Heart right ventricle (tissue), 16 donors: ENCODE measurements around the gene EFHB. TPM values are rescaled to one million over a fixed set of nuclear protein-coding genes. Genes with fewer than 3 reads are reported as not detected.

Experiments
- ATAC-seq, 8 donors: fragments of 200-7000 bp; cut with Tn5 transposase; one replicate each; pipeline ENCODE4 v1.9.1; 2020; ENCODE audit warnings: mild to moderate bottlenecking in 8 of 8, moderate library complexity in 8 of 8, moderate number of reproducible peaks in 1 of 8
- DNase-seq, 2 donors: peaks; one replicate each; pipeline ENCODE4 v3.0.0-alpha.2; 2020
- H3K27ac ChIP-seq, 10 donors: fragments of 200-600 bp; sonication (generic) in 2 of 10; one replicate each; pipeline versions ENCODE4 v1.5.0 to v1.8.0; 2020 to 2022; ENCODE audit warnings: mild to moderate bottlenecking in 3 of 10
- H3K27me3 ChIP-seq, 7 donors: fragments of 200-600 bp; one replicate each; pipeline ENCODE4 v1.8.0; 2021 to 2022; ENCODE audit warnings: mild to moderate bottlenecking in 2 of 7
- H3K36me3 ChIP-seq, 9 donors: fragments of 200-600 bp; sonication (generic) in 1 of 9; one replicate each; pipeline versions ENCODE4 v1.5.0 to v1.8.0; 2020 to 2022; ENCODE audit warnings: mild to moderate bottlenecking in 2 of 9
- H3K4me1 ChIP-seq, 9 donors: fragments of 200-600 bp; sonication (generic) in 1 of 9; one replicate each; pipeline versions ENCODE4 v1.5.0 to v1.8.0; 2020 to 2022; ENCODE audit warnings: mild to moderate bottlenecking in 4 of 9
- H3K4me3 ChIP-seq, 10 donors: fragments of 200-600 bp; sonication (generic) in 2 of 10; one replicate each; pipeline versions ENCODE4 v1.5.0 to v1.8.0; 2020 to 2022; ENCODE audit warnings: mild to moderate bottlenecking in 7 of 10, moderate library complexity in 2 of 10
- H3K9me3 ChIP-seq, 11 donors: fragments of 200-600 bp in 10 of 11; sonication (generic) in 2 of 11; one replicate each; pipeline versions ENCODE4 v1.5.0 to v1.8.0; 2013 to 2022; ENCODE audit warnings: mild to moderate bottlenecking in 2 of 11, control low read depth in 1 of 11, moderate library complexity in 1 of 11
- CTCF ChIP-seq, 9 donors: fragments of 200-600 bp; sonication (generic) in 2 of 9; IDR thresholded peaks; one replicate each; pipeline versions ENCODE4 v1.5.0 to v1.8.0; 2021 to 2022; ENCODE audit warnings: antibody characterized with exemption in 9 of 9, mild to moderate bottlenecking in 5 of 9, moderate library complexity in 1 of 9
- WGBS, 2 donors: extraction: QIAGEN DNeasy Blood & Tissue Kit; methylation state at CpG; one replicate each; pipeline ENCODE4 v1.1.7; 2013; ENCODE audit warnings: inconsistent platforms in 1 of 2; 5-methylcytosine and 5-hydroxymethylcytosine counted together
- intact Hi-C, 10 donors: fragments of 100-400 bp; cut with DNase I; formaldehyde crosslinking; loops; one replicate each; pipeline versions ENCODE4 v1.11.1 to v1.14.2; 2022
- polyA plus RNA-seq, 2 donors: library from polyadenylated mRNA; stranded (reverse); fragments of 200-250 nt; gene quantifications; one replicate each; pipeline ENCODE4 v1.2.3, GENCODE V29; 2013
- total RNA-seq, 10 donors: library from RNA; stranded (reverse); fragmentation: NEBNext Ultra II Directional in 3 of 10; extraction: Animal tissue kit (Norgen Biotek cat#: 25700) in 3 of 10; gene quantifications; one replicate each; pipeline versions ENCODE4 v1.2.1 to v1.2.4, GENCODE V29; 2021 to 2023
- donor health status: Arrhythmogenic right ventricular cardiomyopathy.
- donor health status: ischemic (EF 13 %, LVEDD 7.1; RV severe dilation, severe dysfunction).
- donor health status: healthy with polysubstance abuse.
- donor health status: DM: no; HTN: yes; CAD: no.
- donor health status: DM: no; HTN: no; CAD: no.
- donor health status: ischemic (EF 25% LVEDD 6.9; RV normal size, moderate dysfunction).
- donor health status: ischemic (EF 25% LVEDD 5.7; RV mildly dilated, moderate dysfunction).
- donor health status: healthy.
- donor health status: DM: yes; HTN: yes; CAD: no.
- donor health status: Ischemic cardiomyopathy.
- donor health status: ischemic (EF 35%, LVEDD 5.7; RV mildly dilated, moderate dysfunction).
- donor health status: nonischemic (EF 11% LVEDD 7.7; RV severe dilation, severe dysfunction).
- donor health status: DM: yes; HTN: yes; CAD: no.
- donor health status: PGD.
- donor health status: ischemic (EF 29% LVEDD 5.4; RV normal size, mild dysfunction).
- donor health status: nonischemic (EF 23%, LVEDD 6.1; RV moderate dilation, normal function).

The EFHB gene
- total and polyA plus RNA-seq, 12 donors, result 0.19 to 1.6 (median 0.64) TPM; not detected in 2

GRCh38 chr3:19931767-19932188 is 2.2 kb downstream of the EFHB start:
- peaks cover 0 to 21% (median 0%) of the 10 kb centered on the region in 9 donors for H3K4me1 ChIP-seq
- intact Hi-C loops, result no loop called here
- WGBS, 2 donors, result 81 to 84% methylated on average over 1 of the region's 1 CpG
- no peak for ATAC-seq
- DNase-seq, result no peak
- peaks cover 0 to 11% (median 4%) of the 10 kb centered on the region in 7 donors for H3K27me3 ChIP-seq
- peak overlapping the region in 1 of 10 donors; percentile 74 for H3K27ac ChIP-seq
- no peaks in the 10 kb centered on the region for H3K9me3 ChIP-seq
- TF ChIP-seq CTCF (IDR thresholded peaks at IDR 0.05), result no peak
- no peak overlapping the region for H3K4me3 ChIP-seq
- no peaks in the 10 kb centered on the region for H3K36me3 ChIP-seq

- H3K4me3 ChIP-seq, result no peak overlapping the region
- DNase-seq, result no peak
- H3K36me3 ChIP-seq, result no peaks in the 10 kb centered on the region
- ATAC-seq, result no peak
- H3K4me1 ChIP-seq, result peaks cover 0 to 21% (median 0%) of the 10 kb centered on the region in 9 donors
- whole genome bisulfite sequencing, 2 donors, result 54 to 65% methylated on average over 2 of the region's 2 CpGs
- H3K27ac ChIP-seq, result peak overlapping the region in 1 of 10 donors; percentile 74
- intact Hi-C loops, result no loop called here
- TF ChIP-seq CTCF (IDR thresholded peaks at IDR 0.05), result no peak
- no peaks in the 10 kb centered on the region for H3K9me3 ChIP-seq
- H3K27me3 ChIP-seq, result peaks cover 0 to 11% (median 4%) of the 10 kb centered on the region in 7 donors
Observed at GRCh38 chr3:19931180-19931692, 2.8 kb downstream of the EFHB start.

GRCh38 chr3:19920401-19921080 is 13.5 kb downstream of the EFHB start:
- DNase-seq, result no peak
- no peak overlapping the region for H3K4me3 ChIP-seq
- no peak for TF ChIP-seq CTCF (IDR thresholded peaks at IDR 0.05)
- no peaks in the 10 kb centered on the region for H3K36me3 ChIP-seq
- no peaks in the 10 kb centered on the region for H3K9me3 ChIP-seq
- ATAC-seq, result no peak
- intact Hi-C loops, result no loop called here
- no peaks in the 10 kb centered on the region for H3K4me1 ChIP-seq
- H3K27me3 ChIP-seq, result no peaks in the 10 kb centered on the region
- WGBS, 2 donors, result 88 to 89% methylated on average over 4 of the region's 4 CpGs
- H3K27ac ChIP-seq, result no peak overlapping the region

- Histone ChIP-seq H3K27ac (no peak overlapping the region), H3K27me3 (no peaks in the 10 kb centered on the region), H3K4me3 (no peak overlapping the region), H3K36me3 (peaks cover 0 to 8% (median 0%) of the 10 kb centered on the region in 9 donors), H3K9me3 (peaks cover 0 to 21% (median 10%) of the 10 kb centered on the region in 11 donors), H3K4me1 (no peaks in the 10 kb centered on the region)
- no peak for DNase-seq
- no peak for ATAC-seq
- WGBS, 2 donors, result 93 to 97% methylated on average over 1 of the region's 1 CpG
- intact Hi-C loops, result no loop called here
- TF ChIP-seq CTCF (IDR thresholded peaks at IDR 0.05), result no peak
Observed at GRCh38 chr3:19917167-19917566, 16.9 kb downstream of the EFHB start.
